HG03135 (cell line): ENCODE data around the gene F5.
"Not testable (repeated sequence)": the region's sequence is repeated elsewhere in the genome, so short reads cannot be mapped to it uniquely, and the experiment has no call there.

Experiments used
- ATAC-seq: cut with Tn5 transposase; IDR thresholded peaks from one replicate; pipeline ENCODE4 v1.9.1; 2021; ENCODE audit warnings: mild to moderate bottlenecking, moderate library complexity; ENCODE audit not compliant: unreplicated experiment

F5 gene

DNA sequence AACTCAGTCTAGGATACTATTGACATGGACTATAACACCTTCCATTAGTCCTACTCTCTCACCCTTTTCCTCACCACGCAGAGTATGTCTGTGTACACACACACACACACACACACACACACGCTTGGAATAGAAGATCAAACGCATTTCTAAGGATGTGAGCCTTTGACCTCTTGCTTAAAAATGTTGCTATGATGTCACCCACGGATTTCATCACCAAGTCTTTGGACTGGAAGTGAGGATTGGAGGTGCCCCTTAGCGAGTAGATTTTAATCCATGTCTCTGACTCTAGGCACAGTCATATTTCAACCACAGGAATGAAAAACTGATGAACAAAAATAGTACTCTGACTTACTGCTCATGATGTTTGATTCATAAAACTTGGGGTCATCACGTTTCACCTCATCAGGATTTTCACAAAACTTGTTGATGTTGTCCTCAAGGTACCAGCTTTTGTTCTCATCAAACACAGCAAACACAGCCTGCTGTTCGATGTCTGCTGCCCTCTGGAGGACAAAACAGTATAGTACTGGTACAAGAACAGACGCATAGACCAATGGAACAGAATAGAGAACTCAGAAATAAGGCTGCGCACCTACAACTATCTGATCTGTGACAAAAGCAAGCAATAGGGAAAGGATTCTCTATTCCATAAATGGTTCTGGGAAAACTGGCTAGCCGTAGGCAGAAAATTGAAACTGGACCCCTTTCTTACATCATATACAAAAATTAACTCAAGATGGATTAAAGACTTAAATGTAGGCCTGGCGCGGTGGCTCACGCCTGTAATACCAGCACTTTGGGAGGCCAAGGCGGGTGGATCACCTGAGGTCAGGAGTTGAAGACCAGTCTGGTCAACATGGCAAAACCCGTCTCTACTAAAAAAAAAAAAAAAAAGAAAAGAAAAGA, 39.9 kb downstream of the F5 start:
- ATAC-seq = no peak

DNA sequence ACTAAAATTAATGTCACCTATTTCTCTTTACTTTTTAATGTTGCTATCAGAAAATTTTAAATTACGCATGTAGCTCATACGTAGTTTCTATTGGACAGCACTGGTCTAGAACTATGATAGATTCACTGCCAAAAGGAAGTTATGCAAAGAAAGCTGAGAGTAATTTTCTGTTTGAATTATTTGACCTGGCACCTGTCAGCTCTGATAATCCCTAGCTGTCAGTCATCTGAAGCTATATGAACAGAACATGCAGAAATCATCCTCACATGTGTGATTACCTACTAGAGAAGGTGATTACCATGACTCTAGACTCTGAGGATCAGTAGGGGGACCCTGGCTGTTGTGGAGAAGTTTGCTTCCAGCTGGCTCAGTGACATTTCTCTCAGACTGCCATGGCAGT, 40.8 kb downstream of the F5 start:
- no peak for ATAC-seq

DNA sequence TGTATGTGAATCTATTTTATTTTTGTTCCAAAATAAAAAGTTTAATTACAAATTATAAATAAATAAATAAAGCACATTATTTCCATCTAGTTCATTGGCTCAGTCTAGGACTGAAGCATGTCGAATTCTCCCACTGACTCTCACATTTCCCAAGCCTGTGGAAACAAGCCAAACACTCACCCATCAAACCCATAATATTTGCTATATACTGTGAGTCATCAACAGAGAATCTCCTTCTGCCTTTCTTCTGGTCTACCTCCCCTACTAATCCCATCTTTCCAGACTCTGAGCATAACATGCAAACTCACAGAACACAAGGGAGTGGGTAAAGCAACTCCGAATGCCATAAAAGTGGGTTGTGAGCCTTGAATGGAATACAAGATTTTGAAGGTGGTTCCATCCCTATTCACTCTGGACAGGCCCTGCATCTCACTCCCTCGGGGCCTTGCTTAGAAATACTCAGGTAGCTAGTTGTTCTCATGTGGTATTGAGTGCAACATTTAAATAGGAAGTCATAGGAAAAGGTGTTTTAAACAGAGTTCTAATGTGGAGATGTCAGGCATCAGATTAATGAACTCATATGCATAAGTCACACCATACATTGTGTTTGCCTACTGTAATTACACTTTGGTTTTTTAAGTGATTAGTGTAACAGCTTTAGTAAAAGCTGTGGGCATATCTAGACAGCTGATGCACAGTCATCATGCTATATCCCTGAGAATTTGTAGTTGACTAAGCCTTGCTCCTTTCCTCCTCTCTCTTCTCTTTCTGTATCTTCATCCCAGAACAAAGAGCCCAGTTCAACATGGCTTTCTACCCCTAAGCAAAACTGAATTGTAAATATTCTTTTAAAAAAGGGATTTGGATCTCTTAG, 47.0 kb downstream of the F5 start:
- ATAC-seq = no peak

DNA sequence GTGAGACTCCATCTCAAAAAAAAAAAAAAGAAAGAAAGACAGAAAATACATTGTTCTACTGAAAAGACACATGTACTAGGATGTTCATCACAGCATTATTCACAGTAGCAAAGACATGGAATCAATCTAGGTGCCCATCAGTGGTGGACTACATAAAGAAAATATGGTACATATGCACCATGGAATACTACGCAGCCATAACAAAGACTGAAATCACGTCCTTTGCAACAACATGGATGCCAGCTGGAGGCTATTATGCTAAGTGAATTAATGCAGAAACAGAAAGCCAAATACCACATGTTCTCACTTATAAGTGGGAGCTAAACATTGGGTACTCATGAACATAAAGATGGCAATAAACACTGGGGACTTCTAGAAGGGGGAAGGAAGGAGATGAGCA, 51.6 kb downstream of the F5 start:
- no peak for ATAC-seq

DNA sequence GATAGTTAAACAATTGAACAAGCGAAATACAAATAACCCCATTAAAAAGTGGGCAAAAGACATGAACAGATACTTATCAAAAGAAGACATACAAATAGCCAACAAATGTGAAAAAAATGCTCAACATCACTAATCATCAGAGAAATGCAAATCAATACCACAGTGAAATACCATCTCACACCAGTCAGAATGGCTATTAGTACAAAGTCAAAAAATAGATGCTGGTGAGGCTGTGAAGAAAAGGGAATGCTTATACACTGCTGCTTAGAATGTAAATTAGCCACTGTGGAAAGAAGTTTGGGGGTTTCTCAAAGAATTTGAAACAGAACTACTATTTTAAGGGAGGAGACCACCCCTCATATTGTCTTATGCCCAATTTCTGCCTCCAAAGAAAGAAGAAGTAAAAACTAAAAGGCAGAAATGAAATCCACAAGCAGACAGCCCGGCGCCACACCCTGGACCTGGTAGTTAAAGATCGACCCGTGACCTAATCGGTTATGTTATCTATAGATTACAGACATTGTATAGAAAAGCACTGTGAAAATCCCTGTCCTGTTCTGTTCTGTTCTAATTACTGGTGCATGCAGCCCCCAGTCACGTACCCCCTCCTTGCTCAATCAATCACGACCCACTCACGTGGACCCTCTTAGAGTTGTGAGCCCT, 52.6 kb downstream of the F5 start:
- ATAC-seq = not testable (repeated sequence)

DNA sequence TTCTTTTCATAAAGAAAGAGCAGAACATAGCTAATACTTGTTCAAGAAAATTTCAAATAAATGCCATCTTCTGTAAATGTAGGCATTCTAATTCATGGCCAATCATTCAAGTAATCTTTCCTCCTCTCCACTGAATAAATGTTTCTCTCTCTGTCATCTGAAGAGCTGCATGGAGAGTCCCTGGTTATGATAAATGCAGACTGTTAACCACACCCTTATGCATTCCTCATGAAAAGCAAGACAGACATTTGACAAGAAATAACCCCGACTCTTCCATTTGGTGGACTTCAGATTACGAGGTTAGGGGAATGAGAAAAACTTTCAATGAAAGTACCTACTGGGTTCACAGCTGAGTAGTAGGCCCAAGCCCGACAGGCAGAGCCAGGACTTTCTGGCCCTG, 55.8 kb downstream of the F5 start:
- no peak for ATAC-seq

DNA sequence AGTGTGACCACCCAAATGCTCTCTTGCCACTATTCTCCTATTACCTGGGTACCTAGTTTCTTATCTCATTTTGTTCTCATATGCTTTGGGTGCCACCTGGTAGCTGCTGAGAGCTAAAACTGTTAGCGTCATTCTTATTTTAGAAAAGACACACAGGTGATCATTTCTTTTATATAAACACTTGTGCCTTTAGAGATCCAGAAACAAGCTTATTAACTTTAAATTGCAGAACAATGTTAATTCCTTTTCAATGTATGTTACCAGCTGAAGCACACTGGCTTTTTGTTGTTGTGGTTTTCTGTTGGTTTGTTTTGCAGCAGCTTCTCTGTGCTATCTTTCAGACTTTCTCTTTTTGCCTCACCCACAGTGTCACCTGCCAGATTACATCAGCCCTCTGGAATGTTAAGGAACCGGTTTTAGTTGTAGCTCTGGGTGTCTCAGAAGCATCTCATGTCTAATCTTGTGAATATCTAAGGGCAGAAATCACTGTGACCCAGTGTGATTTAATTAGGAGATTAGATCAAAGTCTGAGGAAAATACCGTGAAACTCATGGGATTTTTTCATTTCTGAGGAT, 57.1 kb downstream of the F5 start:
- no peak for ATAC-seq

DNA sequence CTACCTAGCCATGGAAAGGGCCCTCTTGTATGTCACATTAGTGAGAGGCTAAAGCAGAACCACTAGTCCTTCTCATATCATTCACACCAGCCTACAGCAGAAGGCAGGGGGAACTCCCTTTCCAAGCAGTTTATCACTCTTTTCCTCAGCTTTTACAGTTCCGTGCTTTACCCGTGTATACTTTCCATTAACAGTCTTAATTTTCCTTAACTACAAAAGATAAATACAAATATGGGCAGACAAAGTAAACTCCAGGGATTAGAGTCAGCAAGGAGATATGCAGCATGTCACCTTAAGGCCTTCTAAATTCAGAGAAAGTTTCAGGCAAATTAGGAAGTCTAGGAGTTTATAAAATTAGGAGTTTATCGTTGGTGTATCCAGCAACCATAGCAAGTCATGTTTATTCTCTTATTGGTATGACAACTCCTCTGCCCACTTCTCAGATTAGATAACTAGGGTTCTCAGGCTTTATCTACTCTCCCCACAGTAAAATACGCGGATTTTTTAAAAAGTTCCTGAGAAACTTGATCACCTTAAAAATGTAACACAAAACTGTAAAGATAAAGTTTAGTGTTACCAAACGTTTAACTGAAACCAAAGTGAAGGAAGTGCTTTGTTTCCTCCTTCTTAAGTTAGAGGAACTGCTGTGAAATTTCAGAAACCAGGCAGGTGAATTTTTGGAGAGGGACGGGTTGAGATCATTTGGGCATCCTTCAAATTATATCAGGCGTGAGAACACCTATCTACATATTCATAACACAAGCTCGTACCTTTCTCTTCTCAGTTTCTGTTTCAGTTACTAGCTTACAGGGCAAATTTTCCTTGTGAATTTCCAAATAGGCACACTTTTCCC, 57.8 kb downstream of the F5 start:
- no peak for ATAC-seq

DNA sequence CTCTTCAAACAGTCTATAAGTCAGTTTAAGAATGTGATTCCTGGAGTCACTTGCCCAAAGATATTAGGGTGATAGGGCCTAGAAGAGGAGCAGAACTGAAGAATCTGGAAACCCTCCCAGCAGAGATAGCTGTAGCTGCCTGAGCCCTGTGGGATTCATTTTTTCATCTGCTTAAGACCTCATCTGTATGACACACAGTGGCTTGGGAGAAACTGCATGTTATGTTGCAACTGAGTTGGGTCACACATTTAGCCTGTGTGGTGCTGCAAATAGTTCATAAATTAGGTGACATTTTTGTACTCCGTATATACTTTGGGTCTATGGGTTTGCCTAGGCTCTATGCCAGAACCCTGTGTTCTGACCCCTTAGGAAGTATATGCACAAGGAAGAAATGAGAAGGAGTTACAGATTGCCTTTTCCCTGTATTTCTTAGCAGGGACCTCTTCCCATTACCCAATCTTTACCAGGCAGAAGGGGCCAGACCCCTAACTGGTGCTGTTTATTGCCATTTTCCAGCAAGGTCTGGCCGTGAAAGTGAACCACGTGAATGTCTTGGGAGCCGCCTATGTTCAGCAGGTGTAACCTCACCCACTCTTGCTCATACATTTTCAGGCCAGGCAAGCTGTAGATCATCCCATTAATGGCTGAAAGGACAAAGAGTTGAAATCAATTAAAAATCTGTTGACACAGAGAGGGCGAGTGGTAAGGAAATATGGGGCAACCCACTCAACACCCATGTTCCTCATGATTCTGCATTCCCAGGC, 58.6 kb downstream of the F5 start:
- no peak for ATAC-seq

DNA sequence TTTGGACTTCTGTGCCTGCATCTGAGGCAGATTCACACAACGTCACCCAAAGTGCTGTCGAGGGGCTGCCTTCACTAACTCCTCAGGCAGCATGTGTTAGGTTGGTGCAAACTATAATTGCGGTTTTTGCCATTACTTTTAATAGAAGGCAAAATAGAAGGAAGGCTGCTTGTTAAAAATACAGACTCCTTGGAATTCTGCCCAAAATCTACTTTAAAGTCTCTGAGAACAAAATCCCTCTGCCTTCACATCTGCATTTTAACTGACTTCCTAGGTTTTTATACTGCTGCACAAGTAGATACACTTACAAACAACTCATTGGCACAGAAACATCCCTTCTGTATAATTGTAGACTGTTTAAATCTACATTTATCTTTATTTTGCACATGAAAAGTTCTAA, 59.3 kb downstream of the F5 start:
- no peak for ATAC-seq

DNA sequence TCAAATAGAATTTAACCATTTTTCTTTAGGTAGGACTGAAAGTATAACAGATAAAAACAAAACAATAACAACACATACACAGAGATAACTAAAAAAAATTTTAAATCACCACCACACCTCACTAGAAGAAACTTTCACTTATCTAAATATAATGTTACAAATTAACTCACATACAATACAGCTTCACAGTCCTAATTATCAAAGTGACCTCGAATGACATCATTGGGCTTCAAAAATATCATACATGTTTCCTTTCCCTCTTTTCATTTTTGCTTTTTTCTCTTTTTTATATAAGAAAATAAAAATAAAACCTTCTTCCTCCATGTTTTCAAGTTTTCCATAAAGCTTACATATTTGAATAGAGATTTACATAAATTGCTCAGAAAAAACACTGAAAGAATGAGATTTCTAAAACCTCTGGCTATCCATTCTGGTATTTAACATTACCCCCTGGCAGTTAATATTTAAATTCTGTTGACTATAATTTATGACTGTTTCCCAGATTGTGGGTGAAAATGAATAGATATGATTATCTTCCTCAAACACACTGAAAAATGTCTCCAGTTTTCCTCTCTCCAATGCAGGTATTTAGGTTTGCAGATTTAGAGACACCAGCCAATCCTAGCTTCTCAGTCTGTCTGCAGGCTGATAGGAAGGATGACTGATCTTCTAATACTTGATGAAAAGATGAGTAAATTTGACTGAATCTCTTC, 60.0 kb downstream of the F5 start:
- ATAC-seq = no peak

DNA sequence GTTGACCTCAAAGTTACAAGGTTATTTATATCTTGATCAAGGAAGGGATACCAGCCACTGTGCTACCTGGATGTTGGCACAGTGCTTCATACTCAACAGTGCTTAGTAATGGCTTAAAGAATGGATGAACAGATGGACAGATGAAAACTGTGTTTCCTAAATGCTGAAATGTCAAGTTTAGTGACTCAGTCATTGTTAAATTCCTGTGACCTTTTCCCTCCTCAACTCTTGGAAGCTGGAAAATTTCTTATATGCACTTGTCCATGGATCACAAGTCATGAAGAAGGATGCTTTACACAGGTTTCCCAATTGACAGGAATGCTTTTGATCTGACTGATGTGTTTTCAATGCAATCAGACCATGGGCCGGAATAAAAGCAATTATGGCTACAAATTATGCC, 60.9 kb downstream of the F5 start:
- ATAC-seq = no peak

DNA sequence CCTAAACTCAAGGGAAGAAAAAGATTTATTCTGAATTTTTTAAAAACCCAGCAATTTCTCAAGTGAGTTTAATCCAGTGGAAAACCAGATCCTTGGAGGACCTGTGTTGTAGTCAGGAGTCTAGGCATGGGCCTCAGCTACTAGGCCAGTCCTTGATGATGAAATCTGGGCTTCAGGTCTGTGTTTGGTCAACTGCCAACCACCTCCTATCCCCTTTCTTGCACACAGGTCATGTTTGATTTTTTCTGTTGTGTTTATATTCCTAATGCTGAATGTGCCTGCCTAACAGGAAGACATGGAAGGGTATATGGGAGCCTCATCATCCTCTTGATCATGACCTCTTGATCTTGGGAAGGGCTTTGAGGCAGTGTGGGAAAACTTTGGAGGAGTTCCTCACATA, 62.4 kb downstream of the F5 start:
- no peak for ATAC-seq

DNA sequence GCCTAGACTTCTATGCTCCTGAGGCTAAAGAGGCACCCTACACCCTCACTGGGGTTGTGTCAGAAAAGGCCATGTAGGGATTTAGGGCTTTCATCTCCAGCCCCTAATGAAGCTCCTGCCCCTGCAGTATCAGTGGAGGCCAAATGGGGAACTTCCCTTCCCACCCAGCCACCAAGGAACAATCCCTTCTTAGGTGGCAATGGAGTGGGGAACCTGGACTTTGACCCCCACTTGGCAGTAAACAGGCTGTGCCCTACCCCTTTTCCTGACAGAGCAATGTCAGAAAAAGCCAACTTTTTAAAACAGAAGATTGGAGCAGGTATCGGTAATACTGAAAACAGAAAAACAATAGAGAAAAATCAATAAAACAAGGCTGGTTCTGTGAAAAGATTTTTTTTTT, 65.1 kb downstream of the F5 start:
- ATAC-seq = no peak

DNA sequence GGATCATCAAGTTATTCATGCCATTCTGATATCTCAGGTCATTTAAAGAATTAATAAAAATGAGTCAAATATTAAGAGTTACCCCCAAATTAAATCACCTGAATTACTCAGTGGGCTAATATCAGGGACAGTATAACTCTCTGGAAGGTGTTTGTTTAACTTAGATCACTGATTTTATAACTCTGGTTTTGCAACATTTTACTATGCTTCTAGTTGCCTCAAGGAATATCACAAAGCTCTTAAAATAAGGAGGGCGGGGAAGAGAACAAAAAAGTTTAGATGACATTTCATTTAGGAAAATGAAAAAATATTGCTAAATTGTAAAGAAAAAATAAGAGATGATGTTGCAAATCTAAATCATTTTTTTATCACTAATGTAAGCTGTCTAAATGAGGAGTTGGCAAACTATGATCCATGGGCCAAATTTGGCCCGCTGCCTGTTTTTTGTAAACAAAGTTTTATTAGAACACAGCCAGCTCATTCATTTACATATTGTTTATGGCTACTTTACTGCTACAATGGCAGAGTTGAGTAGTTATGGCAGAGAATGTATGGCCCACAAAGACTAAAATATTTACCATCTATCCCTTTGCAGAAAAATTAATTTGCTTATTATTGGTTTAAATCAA, 68.6 kb downstream of the F5 start:
- no peak for ATAC-seq

DNA sequence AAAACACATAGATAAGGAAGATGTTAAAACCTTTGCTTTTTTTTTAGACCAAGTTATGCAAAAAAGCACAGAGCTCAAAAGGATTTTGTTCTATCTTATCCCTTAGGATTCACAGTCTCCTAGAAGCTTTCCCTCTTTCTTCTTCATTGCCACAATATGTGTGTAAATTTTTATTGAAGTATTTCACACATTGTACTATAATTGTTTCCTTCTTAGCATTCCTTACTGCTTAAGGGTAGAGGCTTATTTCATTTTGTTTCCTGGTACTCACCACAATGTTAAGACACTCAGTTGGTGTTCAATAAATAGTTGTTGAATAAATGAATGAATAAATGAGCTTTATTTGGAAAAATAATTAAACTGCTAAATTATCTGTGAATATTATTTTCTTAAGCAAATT, 70.6 kb downstream of the F5 start:
- no peak for ATAC-seq

DNA sequence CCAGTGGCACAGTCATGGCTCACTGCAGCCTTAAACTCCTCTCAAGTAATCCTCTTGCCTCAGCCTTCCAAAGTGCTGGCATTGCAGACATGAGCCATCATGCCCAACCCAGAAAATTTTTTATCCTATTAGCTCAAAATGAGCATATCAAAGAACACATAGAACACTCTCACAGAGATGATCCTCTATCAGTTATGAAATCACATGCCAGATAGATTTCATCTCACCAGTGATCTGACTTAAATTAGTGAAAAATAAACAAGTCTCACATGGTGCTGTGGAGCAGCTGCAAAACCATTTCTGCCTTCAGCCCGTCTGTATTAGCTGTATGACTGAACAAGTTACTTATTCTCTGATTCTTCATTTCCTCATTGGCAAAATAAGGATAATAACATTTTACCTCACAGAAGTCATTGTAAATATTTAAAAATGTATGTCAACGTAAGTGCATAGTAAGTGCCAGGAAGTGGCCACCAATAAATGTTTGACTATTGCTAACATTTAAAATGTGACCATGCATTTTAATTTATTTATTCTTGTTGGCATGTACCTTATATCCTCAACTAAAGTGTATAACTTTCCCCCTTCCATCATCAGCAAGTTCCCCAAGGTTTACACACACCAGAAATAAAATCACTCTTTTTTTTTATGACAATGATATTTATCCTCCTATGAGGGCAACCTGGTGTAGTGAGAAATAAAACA, 71.6 kb downstream of the F5 start:
- no peak for ATAC-seq

DNA sequence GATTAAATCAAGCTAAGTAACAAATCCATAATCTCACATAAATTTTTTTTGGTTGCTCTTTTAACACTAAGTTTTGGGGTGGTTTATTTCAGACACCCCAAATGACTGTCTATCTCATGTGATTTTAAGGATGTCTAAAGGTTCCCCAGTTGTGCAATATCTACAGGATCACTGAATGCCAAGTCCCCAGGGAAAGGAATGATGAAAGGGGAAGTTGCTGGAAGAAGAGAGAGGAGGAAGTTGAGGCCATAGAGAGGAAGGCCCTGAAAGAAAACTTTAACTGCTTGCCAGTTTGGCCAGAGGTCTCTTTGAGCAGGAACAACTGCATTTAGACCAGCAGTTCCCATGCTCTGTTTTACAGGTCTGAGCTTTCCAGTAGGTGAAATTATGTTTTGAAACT, 73.1 kb downstream of the F5 start:
- no peak for ATAC-seq
